Osteoblast (primary cell): ENCODE data around the gene ZNF654. TPM values are rescaled to one million over a fixed set of nuclear protein-coding genes. Genes with fewer than 3 reads are reported as not detected.
A peak's percentile ranks its signal among the peaks of the same experiment; 100 is the strongest.

ENCODE experiments used
- DNase-seq: peaks from one replicate; pipeline ENCODE4 v3.0.0; 2011; ENCODE audit warnings: low spot score, mixed read lengths; ENCODE audit not compliant: insufficient read length; ENCODE audit errors: missing footprints
- H2AFZ ChIP-seq: 2 replicates; pipeline ENCODE4 v1.6.0; 2011; ENCODE audit warnings: mild to moderate bottlenecking, low read length
- H3K27ac ChIP-seq: 2 replicates; pipeline ENCODE4 v1.5.1; 2011; ENCODE audit warnings: mild to moderate bottlenecking, low read depth, low read length, moderate library complexity
- H3K27me3 ChIP-seq: 2 replicates; pipeline ENCODE4 v1.6.0; 2012; ENCODE audit warnings: mild to moderate bottlenecking, control low read depth, inconsistent platforms, low read length, moderate library complexity; ENCODE audit not compliant: insufficient read depth
- H3K36me3 ChIP-seq: 2 replicates; pipeline ENCODE4 v1.5.1; 2011; ENCODE audit warnings: mild to moderate bottlenecking, low read length, control low read depth, moderate library complexity; ENCODE audit not compliant: insufficient read depth
- H3K4me1 ChIP-seq: 2 replicates; pipeline ENCODE4 v1.5.1; 2011; ENCODE audit warnings: mild to moderate bottlenecking, low read length, control low read depth, moderate library complexity; ENCODE audit not compliant: insufficient read depth
- H3K4me2 ChIP-seq: 2 replicates; pipeline ENCODE4 v1.6.0; 2011; ENCODE audit warnings: mild to moderate bottlenecking, low read length; ENCODE audit not compliant: insufficient read depth
- H3K4me3 ChIP-seq: fragments of 200-600 bp; sonication (generic); 3 replicates; pipeline ENCODE4 v1.5.1; 2012; ENCODE audit warnings: mild to moderate bottlenecking, low read length, inconsistent platforms; ENCODE audit not compliant: insufficient read depth
- H3K79me2 ChIP-seq: 2 replicates; pipeline ENCODE4 v1.6.0; 2012; ENCODE audit warnings: mild to moderate bottlenecking, low read length, control low read depth, inconsistent platforms; ENCODE audit not compliant: insufficient read depth
- H3K9me3 ChIP-seq: 2 replicates; pipeline ENCODE4 v1.5.1; 2011; ENCODE audit warnings: low read depth, low read length, control low read depth
- H4K20me1 ChIP-seq: 2 replicates; pipeline ENCODE4 v1.6.0; 2012; ENCODE audit warnings: mild to moderate bottlenecking, low read length, control low read depth; ENCODE audit not compliant: insufficient read depth
- CTCF ChIP-seq: IDR thresholded peaks from 2 replicates; pipeline ENCODE4 v1.5.1; 2011; ENCODE audit warnings: mild to moderate bottlenecking, low read depth, low read length, moderate library complexity; ENCODE audit errors: extremely low read depth
- total RNA-seq: library from RNA; depleted of rRNA; stranded (reverse); fragments of >200 nt; gene quantifications from 2 replicates; pipeline ENCODE4 v1.2.3, GENCODE V29; 2012

Gene ZNF654
- total RNA-seq, 1 donor: 23.2 TPM

GRCh38 chr3:88058306-88058580 is 812 bp upstream of the ZNF654 start:
- Histone ChIP-seq H3K9me3 (no peaks in the 10 kb centered on the region), H3K4me1 (peaks cover 27% of the 10 kb centered on the region), H3K4me2 (peak overlapping the region; percentile 91), H3K79me2 (peaks cover 68% of the 10 kb centered on the region), H3K36me3 (peaks cover 18% of the 10 kb centered on the region), H4K20me1 (peaks cover 32% of the 10 kb centered on the region), H3K27ac (peak overlapping the region; percentile 71), H2AFZ (peak overlapping the region; percentile 88), H3K4me3 (peak overlapping the region; percentile 94), H3K27me3 (no peaks in the 10 kb centered on the region)
- DNase-seq: no peak
- TF ChIP-seq CTCF: no peak

GRCh38 chr3:88059380-88060170 is 520 bp downstream of the ZNF654 start:
- Histone ChIP-seq H3K79me2 (peaks cover 80% of the 10 kb centered on the region), H3K4me1 (peaks cover 27% of the 10 kb centered on the region), H3K27ac (peak overlapping the region; percentile 71), H3K4me2 (peak overlapping the region; percentile 87), H3K9me3 (no peaks in the 10 kb centered on the region), H3K27me3 (no peaks in the 10 kb centered on the region), H2AFZ (peak overlapping the region; percentile 94), H3K4me3 (peak overlapping the region; percentile 94), H3K36me3 (peaks cover 18% of the 10 kb centered on the region), H4K20me1 (peaks cover 32% of the 10 kb centered on the region)
- TF ChIP-seq CTCF: no peak
- peak; percentile 55 for DNase-seq

- peak; percentile 10 for DNase-seq
- Histone ChIP-seq H3K4me3 (no peak overlapping the region), H3K9me3 (no peaks in the 10 kb centered on the region), H4K20me1 (peaks cover 26% of the 10 kb centered on the region), H3K4me1 (peaks cover 24% of the 10 kb centered on the region), H3K4me2 (peak overlapping the region; percentile 87), H2AFZ (no peak overlapping the region), H3K36me3 (no peaks in the 10 kb centered on the region), H3K27me3 (no peaks in the 10 kb centered on the region), H3K79me2 (peaks cover 89% of the 10 kb centered on the region), H3K27ac (no peak overlapping the region)
- no peak for TF ChIP-seq CTCF
Observed at GRCh38 chr3:88061746-88062145, 2.7 kb downstream of the ZNF654 start.

- H3K4me3 ChIP-seq: no peak overlapping the region
- DNase-seq: no peak
- peaks cover 90% of the 10 kb centered on the region for H3K79me2 ChIP-seq
- no peak overlapping the region for H2AFZ ChIP-seq
- no peaks in the 10 kb centered on the region for H3K36me3 ChIP-seq
- no peaks in the 10 kb centered on the region for H3K27me3 ChIP-seq
- H3K4me1 ChIP-seq: no peaks in the 10 kb centered on the region
- H3K27ac ChIP-seq: no peak overlapping the region
- no peaks in the 10 kb centered on the region for H3K9me3 ChIP-seq
- no peak overlapping the region for H3K4me2 ChIP-seq
- H4K20me1 ChIP-seq: peaks cover 28% of the 10 kb centered on the region
- TF ChIP-seq CTCF: no peak
Observed at GRCh38 chr3:88075072-88075471, 16.0 kb downstream of the ZNF654 start.
